ENCODE data around the gene C1QTNF2.

DNA sequence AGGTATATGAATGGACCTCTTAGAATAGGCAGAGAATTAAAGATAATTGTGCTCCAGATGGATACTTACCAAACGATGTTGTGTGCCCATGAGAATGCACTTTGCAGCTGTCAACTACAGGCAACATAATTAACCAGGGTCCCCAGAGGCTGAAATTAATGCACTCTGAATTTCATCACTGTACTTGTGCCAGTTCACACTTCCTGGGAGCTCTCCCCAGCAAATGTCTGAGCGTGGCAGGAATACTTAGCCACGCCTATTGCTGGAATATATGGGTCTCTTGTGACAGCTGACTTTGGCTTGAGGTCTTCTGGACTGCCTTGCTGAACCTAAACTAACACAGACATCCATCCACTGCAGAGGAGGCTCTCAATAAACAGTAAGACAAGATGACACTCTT is 11.9 kb upstream of the C1QTNF2 start:
- TF ChIP-seq, protein P1, sequence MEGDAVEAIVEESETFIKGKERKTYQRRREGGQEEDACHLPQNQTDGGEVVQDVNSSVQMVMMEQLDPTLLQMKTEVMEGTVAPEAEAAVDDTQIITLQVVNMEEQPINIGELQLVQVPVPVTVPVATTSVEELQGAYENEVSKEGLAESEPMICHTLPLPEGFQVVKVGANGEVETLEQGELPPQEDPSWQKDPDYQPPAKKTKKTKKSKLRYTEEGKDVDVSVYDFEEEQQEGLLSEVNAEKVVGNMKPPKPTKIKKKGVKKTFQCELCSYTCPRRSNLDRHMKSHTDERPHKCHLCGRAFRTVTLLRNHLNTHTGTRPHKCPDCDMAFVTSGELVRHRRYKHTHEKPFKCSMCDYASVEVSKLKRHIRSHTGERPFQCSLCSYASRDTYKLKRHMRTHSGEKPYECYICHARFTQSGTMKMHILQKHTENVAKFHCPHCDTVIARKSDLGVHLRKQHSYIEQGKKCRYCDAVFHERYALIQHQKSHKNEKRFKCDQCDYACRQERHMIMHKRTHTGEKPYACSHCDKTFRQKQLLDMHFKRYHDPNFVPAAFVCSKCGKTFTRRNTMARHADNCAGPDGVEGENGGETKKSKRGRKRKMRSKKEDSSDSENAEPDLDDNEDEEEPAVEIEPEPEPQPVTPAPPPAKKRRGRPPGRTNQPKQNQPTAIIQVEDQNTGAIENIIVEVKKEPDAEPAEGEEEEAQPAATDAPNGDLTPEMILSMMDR (IDR thresholded peaks at IDR 0.05), result no peak
- TF ChIP-seq POLR2A (IDR thresholded peaks at IDR 0.05), result no peak
- TF ChIP-seq POLR2AphosphoS5 (IDR thresholded peaks at IDR 0.05), result no peak
